ENCODE data around the gene RPL18A. TPM values are rescaled to one million over a fixed set of nuclear protein-coding genes. Genes with fewer than 3 reads are reported as not detected.

RPL18A gene
- total and polyA plus RNA-seq, 2 of the 13 experiments (the other 11 are each of a cell fraction or from before 2014, with no cell fraction given), result 1,471 to 2,004 TPM

- TF ChIP-seq GRHL1 (CRISPR knock-in tag; conservative IDR thresholded peaks at IDR 0.05), result no peak
- TF ChIP-seq ZNF761 (CRISPR knock-in tag; conservative IDR thresholded peaks at IDR 0.05), result peak; percentile 57; the same call in 1 of the 2 replicates
- TF ChIP-seq ZNF781 (CRISPR knock-in tag; IDR thresholded peaks at IDR 0.05; ENCODE audit: borderline replicate concordance, not compliant biosample characterization), result peak; percentile 80
- TF ChIP-seq SNAPC5 (CRISPR knock-in tag; IDR thresholded peaks at IDR 0.05; ENCODE audit: borderline replicate concordance), result 0 out of 2 replicates have a peak, but pooled peaks have one; percentile 35
- TF ChIP-seq MEIS1 (CRISPR knock-in tag; IDR thresholded peaks at IDR 0.05; ENCODE audit: borderline replicate concordance), result no peak
- TF ChIP-seq NAIF1 (CRISPR knock-in tag; IDR thresholded peaks at IDR 0.05; ENCODE audit: borderline replicate concordance), result no peak
- TF ChIP-seq ZNF121 (CRISPR knock-in tag; IDR thresholded peaks at IDR 0.05), result no peak
- TF ChIP-seq ZGPAT (CRISPR knock-in tag; IDR thresholded peaks at IDR 0.05), result peak; percentile 77
- TF ChIP-seq ARID2 (CRISPR knock-in tag; IDR thresholded peaks at IDR 0.05; ENCODE audit: borderline replicate concordance), result no peak
- TF ChIP-seq CHCHD3 (CRISPR knock-in tag; IDR thresholded peaks at IDR 0.05), result no peak
- peak; percentile 47; the same call in 1 of the 2 replicates for TF ChIP-seq TFDP2 (CRISPR knock-in tag; IDR thresholded peaks at IDR 0.05)
- no peak for TF ChIP-seq ZBTB39 (CRISPR knock-in tag; IDR thresholded peaks at IDR 0.05)
- no peak for TF ChIP-seq CHD4 (IDR thresholded peaks at IDR 0.05; ENCODE audit: borderline replicate concordance, low read length)
- TF ChIP-seq ATF2 (CRISPR knock-in tag; IDR thresholded peaks at IDR 0.05), result peak; percentile 53; the same call in 1 of the 2 replicates
- TF ChIP-seq HIC2 (CRISPR knock-in tag; IDR thresholded peaks at IDR 0.05; ENCODE audit: low read depth), result no peak
- TF ChIP-seq ZKSCAN1 (IDR thresholded peaks at IDR 0.05; ENCODE audit: low read length), result no peak; the same call in 1 of the 2 replicates
These were observed at the start of gene RPL18A (continued) for GRCh38 chr19:17859533-17860330.

Data from HepG2 (cell line).